ENCODE measurements around the gene RGS21. TPM values are rescaled to one million over a fixed set of nuclear protein-coding genes. Genes with fewer than 3 reads are reported as not detected.

The RGS21 gene
- polyA plus RNA-seq, 3 donors: not detected

- Histone ChIP-seq H3K9ac (ENCODE audit: insufficient read depth, low read length, poor library complexity, severe bottlenecking) (no peak overlapping the region), H3K27ac (ENCODE audit: low read depth in 1 of 2, low read length in 2 of 2) (no peak overlapping the region), H3K4me2 (replicated peaks; ENCODE audit: extremely low read depth, low read length, poor library complexity, severe bottlenecking) (no peak overlapping the region), H3K4me1 (ENCODE audit: control insufficient read depth in 1 of 2, insufficient read depth in 2 of 2, low read length in 2 of 2) (no peaks in the 10 kb centered on the region), H3K4me3 (replicated peaks in 1 of 3; ENCODE audit: low read depth in 2 of 3, low read length in 3 of 3) (no peak overlapping the region), H3K79me2 (ENCODE audit: insufficient read depth, low read length) (no peaks in the 10 kb centered on the region), H3K36me3 (replicated peaks in 1 of 2; ENCODE audit: control insufficient read depth in 1 of 2, insufficient read depth in 2 of 2, low read length in 2 of 2) (no peaks in the 10 kb centered on the region), H2AFZ (ENCODE audit: insufficient read depth, low read depth, low read length, poor library complexity, severe bottlenecking) (no peak overlapping the region), H3K9me3 (replicated peaks in 1 of 2; ENCODE audit: control insufficient read depth in 1 of 2, insufficient read depth in 1 of 2, low read length in 2 of 2) (no peaks in the 10 kb centered on the region), H3K27me3 (ENCODE audit: control insufficient read depth in 2 of 2, insufficient read depth in 2 of 2, low read length in 2 of 2) (no peaks in the 10 kb centered on the region), H4K20me1 (ENCODE audit: insufficient read depth, low read length) (no peaks in the 10 kb centered on the region)
- intact Hi-C loops (cut with micrococcal nuclease): no loop called here
- Mint-ChIP-seq H3K9me3 (peaks cover 0 to 1% (median 0%) of the 10 kb centered on the region in 7 donors), H3K27ac (no peak overlapping the region), H3K36me3 (no peaks in the 10 kb centered on the region), H3K4me3 (no peak overlapping the region), H3K4me1 (no peaks in the 10 kb centered on the region), H3K27me3 (ENCODE audit: low read depth in 3 of 3) (peaks cover 0 to 2% (median 0%) of the 10 kb centered on the region in 3 donors)
- no peak for DNase-seq
- WGBS (ENCODE audit: insufficient coverage): no CpG with 5 or more reads among the region's 3 CpGs
- TF ChIP-seq CTCF (IDR thresholded peaks at IDR 0.05): no peak
Measured at GRCh38 chr1:192407206-192407605, 90.4 kb downstream of the RGS21 start.

Other genes starting within 250 kb of the RGS21 start
- gene RGS18, start 158.5 kb upstream of the RGS21 start, polyA plus RNA-seq: 10 to 100 TPM; 43.7 to 57.0 (median 49.0) TPM

Measured in CD14-positive monocyte (primary cell).